ENCODE results near the gene FRMPD4.

GRCh38 chrX:12447448-12448064 is 309.3 kb downstream of the FRMPD4 start:
- TF ChIP-seq PATZ1 (CRISPR knock-in tag; IDR thresholded peaks at IDR 0.05; ENCODE audit: borderline replicate concordance) (no peak), SNAI2 (CRISPR knock-in tag; IDR thresholded peaks at IDR 0.05) (no peak), ARNTL (CRISPR knock-in tag; IDR thresholded peaks at IDR 0.05; ENCODE audit: borderline replicate concordance, low read depth) (no peak), CREB5 (CRISPR knock-in tag; IDR thresholded peaks at IDR 0.05; ENCODE audit: low read depth) (no peak), RARB (CRISPR knock-in tag; IDR thresholded peaks at IDR 0.05) (no peak)

All from SK-N-SH treated with all-trans-retinoic acid at 6 μM for 48 hours (cell line).